IPS-18a (cell line): ENCODE data around the gene CIRBP.
"Not testable (repeated sequence)": the region's sequence is repeated elsewhere in the genome, so short reads cannot be mapped to it uniquely, and the experiment has no call there.

Experiments used
- H3K27ac ChIP-seq: one replicate; pipeline ENCODE4 v1.5.1; 2013; ENCODE audit warnings: low read length
- H3K27me3 ChIP-seq: one replicate; pipeline ENCODE4 v1.6.1; 2013; ENCODE audit warnings: mild to moderate bottlenecking, low read length; ENCODE audit not compliant: control insufficient read depth, insufficient read depth
- H3K36me3 ChIP-seq: one replicate; pipeline ENCODE4 v1.6.1; 2013; ENCODE audit warnings: low read depth, low read length; ENCODE audit not compliant: control insufficient read depth
- H3K4me1 ChIP-seq: one replicate; pipeline ENCODE4 v1.6.1; 2013; ENCODE audit warnings: low read depth, low read length; ENCODE audit not compliant: control insufficient read depth
- H3K4me3 ChIP-seq: one replicate; pipeline ENCODE4 v1.5.1; 2013; ENCODE audit warnings: low read length
- H3K9ac ChIP-seq: one replicate; pipeline ENCODE4 v1.6.1; 2013; ENCODE audit warnings: mild to moderate bottlenecking, low read length, moderate library complexity
- H3K9me3 ChIP-seq: one replicate; pipeline ENCODE4 v1.6.1; 2013; ENCODE audit warnings: low read depth, low read length; ENCODE audit not compliant: control insufficient read depth

Gene CIRBP

DNA sequence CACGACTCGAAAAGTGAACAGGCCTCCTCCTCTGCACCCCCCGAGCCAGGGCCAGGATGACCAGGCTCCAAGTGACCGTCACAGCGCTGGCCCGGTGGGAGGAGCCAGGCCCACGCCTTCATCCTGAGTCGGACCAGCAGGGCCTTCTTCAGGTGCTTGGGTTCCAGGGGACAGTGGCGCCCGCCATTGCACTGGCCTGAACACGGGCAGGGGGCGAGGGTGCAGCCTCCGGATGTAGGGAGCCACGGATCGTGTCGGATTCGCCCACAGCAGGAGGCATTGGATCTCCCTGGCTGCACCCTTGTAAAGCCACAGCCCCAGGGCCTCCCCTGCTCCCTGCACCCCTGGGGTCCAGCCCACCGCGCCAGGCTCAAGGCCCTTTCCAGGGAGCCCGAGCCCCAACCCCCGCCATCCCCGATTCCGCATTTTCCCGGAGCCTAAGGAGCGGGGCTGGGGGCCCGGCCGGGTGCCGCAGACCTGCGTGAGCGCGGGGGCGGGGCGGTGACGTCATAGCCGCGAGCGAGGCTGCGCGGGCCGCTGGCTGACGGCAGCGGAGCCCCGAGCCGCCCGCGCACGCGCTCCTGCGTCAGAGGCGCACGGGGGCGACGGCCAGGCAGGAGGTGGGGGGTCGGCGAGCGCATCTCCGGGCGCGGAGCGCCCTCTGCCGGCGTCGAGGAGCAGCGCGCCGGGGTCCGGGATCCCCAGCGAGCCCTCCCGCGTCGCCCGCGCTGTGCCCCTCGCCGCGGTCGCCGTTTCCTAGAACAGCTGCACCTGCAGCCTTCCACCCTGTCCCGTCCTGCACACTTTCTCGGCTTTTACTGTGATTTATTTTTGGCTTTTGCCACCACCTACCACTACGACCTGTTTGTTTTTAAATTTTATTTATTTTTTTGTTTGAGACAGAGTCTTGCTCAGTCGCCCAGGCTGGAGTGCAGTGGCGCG lies 29.1 kb upstream of the CIRBP start:
- H3K9ac ChIP-seq, result no peak overlapping the region
- H3K4me1 ChIP-seq, result peaks cover 10% of the 10 kb centered on the region
- H3K27ac ChIP-seq, result no peak overlapping the region

DNA sequence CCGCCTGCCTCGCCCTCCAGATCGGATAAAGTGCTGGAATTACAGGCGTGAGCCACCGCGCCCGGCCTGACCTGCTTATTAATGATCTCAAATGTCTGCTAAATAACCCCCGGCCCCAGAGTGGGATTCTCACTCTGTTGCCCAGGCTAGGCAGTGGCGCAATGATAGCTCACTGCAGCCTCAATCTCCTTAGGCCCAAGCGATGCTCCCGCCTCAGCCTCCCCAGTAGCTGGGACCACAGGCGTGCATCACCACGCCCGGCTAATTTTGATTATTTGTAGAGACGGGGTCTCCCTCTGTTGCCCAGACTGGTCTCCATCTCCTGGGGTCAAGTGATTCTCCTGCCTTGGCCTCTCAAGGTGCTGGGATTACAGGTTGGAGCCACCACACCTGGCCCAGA lies 28.2 kb upstream of the CIRBP start:
- Histone ChIP-seq H3K27me3 (peaks cover 5% of the 10 kb centered on the region), H3K36me3 (no peaks in the 10 kb centered on the region), H3K4me1 (peaks cover 10% of the 10 kb centered on the region), H3K9ac (no peak overlapping the region), H3K27ac (no peak overlapping the region), H3K4me3 (peak overlapping the region; percentile 68), H3K9me3 (no peaks in the 10 kb centered on the region)

More for the DNA sequence above, 29.1 kb upstream of the CIRBP start:
- peak overlapping the region; percentile 36 for H3K4me3 ChIP-seq
- H3K9me3 ChIP-seq, result no peaks in the 10 kb centered on the region
- H3K27me3 ChIP-seq, result peaks cover 5% of the 10 kb centered on the region
- no peaks in the 10 kb centered on the region for H3K36me3 ChIP-seq

DNA sequence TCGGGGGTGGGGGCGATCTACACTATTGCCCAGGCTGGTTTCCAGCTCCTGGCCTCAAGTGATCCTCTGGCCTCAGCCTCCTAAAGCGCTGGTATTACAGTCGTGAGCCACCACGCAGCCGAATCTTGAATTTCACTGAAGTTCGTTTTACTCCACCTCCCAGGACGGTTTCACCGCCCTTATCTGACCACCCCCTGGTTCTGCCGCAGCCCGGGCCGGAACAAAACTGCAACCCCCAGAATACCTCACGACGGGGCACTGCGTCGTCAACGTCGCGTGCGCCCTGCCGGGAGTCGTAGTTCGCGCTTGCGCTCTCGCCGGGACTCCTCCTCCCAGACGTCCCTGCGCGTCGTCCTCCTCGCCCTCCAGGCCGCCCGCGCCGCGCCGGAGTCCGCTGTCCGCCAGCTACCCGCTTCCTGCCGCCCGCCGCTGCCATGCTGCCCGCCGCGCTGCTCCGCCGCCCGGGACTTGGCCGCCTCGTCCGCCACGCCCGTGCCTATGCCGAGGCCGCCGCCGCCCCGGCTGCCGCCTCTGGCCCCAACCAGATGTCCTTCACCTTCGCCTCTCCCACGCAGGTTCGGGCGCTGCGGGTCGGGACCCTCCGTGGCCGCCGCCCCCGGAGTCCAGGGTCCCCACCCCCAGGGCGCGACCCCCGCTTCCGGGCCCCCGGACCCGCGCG lies 27.6 kb upstream of the CIRBP start, which contains the start of gene ATP5F1D:
ATP5F1D (plus strand) TSS at position 335 of the 679 bp plus-strand sequence; CDS start at position 435, 100 bp downstream.
- no peaks in the 10 kb centered on the region for H3K9me3 ChIP-seq
- H3K27me3 ChIP-seq, result peaks cover 5% of the 10 kb centered on the region
- H3K4me1 ChIP-seq, result peaks cover 10% of the 10 kb centered on the region
- peak within 1 kb of the TSS; percentile 68 for H3K4me3 ChIP-seq
- H3K36me3 ChIP-seq, result no peaks in the 10 kb centered on the region
- peak within 1 kb of the TSS; percentile 54 for H3K9ac ChIP-seq
- H3K27ac ChIP-seq, result no peak within 1 kb of the TSS

DNA sequence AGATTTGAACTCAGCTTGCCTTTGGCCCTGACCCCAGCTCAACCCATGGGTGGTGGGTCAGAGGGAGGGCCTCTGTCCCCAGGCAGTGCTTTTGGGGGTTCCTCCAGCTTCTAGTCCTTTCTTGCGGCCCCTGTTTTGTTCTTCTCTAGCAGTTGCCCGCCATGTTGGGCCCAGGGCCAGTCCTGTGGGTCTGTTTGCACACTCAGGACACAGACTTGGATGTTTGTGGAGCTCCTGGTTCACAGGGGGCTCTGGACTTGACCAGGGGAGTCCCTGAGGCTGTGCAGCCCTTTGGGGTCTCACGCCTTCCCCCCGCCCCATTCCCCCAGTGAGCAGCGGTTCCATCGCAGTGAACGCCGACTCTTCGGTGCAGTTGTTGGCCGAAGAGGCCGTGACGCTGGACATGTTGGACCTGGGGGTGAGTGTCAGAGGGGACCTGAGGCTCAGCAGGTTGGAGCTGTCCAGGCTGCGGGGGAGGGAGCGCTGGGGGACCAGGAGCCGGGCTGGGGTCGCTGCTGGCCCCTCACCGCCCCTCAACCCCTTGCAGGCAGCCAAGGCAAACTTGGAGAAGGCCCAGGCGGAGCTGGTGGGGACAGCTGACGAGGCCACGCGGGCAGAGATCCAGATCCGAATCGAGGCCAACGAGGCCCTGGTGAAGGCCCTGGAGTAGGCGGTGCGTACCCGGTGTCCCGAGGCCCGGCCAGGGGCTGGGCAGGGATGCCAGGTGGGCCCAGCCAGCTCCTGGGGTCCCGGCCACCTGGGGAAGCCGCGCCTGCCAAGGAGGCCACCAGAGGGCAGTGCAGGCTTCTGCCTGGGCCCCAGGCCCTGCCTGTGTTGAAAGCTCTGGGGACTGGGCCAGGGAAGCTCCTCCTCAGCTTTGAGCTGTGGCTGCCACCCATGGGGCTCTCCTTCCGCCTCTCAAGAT lies 25.1 kb upstream of the CIRBP start:
- peaks cover 5% of the 10 kb centered on the region for H3K27me3 ChIP-seq
- no peaks in the 10 kb centered on the region for H3K36me3 ChIP-seq
- H3K4me3 ChIP-seq, result no peak overlapping the region
- no peak overlapping the region for H3K27ac ChIP-seq
- H3K4me1 ChIP-seq, result peaks cover 6% of the 10 kb centered on the region
- H3K9me3 ChIP-seq, result no peaks in the 10 kb centered on the region
- no peak overlapping the region for H3K9ac ChIP-seq

- no peak overlapping the region for H3K9ac ChIP-seq
- H3K27me3 ChIP-seq, result peaks cover 5% of the 10 kb centered on the region
- H3K4me3 ChIP-seq, result no peak overlapping the region
- no peaks in the 10 kb centered on the region for H3K9me3 ChIP-seq
- no peak overlapping the region for H3K27ac ChIP-seq
- peaks cover 6% of the 10 kb centered on the region for H3K4me1 ChIP-seq
- no peaks in the 10 kb centered on the region for H3K36me3 ChIP-seq
Measured at GRCh38 chr19:1244693-1245451, 24.3 kb upstream of the CIRBP start.

- Histone ChIP-seq H3K27ac (no peak overlapping the region), H3K36me3 (no peaks in the 10 kb centered on the region), H3K9ac (no peak overlapping the region), H3K27me3 (peaks cover 5% of the 10 kb centered on the region), H3K4me3 (no peak overlapping the region), H3K4me1 (peaks cover 6% of the 10 kb centered on the region), H3K9me3 (no peaks in the 10 kb centered on the region)
Measured at GRCh38 chr19:1245494-1246264, 23.5 kb upstream of the CIRBP start.

DNA sequence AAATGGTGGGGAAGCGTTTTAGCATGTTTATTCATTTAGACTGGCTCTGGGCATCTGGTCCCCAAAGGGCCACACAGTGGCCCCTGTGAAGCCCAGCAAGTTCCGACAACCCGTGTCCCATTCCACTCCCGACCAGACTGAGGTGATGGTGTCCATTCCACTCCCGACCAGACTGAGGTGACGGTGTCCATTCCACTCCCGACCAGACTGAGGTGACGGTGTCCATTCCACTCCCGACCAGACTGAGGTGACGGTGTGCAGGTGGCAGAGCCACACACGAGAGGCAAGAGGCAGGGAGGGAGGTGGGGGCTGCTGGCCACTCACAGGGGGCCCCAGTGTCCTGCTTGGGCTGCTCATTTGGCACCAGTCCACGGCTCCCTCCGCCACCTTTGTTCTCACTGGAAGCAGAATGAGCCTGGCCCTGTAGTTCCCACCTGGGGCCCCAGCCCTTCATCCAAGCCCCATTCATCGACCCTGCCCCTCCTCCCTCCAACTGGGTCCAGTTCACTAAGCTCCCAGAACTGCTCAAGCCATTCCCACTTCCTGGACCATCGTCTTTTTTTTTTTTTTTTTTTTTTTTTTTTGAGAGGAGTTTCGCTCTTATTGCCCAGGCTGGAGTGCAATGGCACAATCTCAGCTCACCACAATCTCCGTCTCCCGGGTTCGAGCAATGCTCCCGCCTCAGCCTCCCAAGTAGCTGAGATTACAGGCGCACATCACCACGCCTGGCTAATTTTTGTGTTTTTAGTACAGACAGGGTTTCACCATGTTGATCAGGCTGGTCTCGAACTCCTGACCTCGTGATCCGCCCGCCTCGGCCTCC lies 22.7 kb upstream of the CIRBP start:
- H3K4me1 ChIP-seq, H3K36me3 ChIP-seq, H3K27me3 ChIP-seq, H3K9me3 ChIP-seq, H3K27ac ChIP-seq, H3K9ac ChIP-seq, H3K4me3 ChIP-seq: not testable (repeated sequence)

- peaks cover 7% of the 10 kb centered on the region for H3K36me3 ChIP-seq
- peak overlapping the region; percentile 83 for H3K9ac ChIP-seq
- H3K4me1 ChIP-seq, result peaks cover 3% of the 10 kb centered on the region
- H3K27me3 ChIP-seq, result no peaks in the 10 kb centered on the region
- H3K4me3 ChIP-seq, result peak overlapping the region; percentile 62
- no peak overlapping the region for H3K27ac ChIP-seq
- H3K9me3 ChIP-seq, result no peaks in the 10 kb centered on the region
Measured at GRCh38 chr19:1247748-1248138, 21.4 kb upstream of the CIRBP start.

DNA sequence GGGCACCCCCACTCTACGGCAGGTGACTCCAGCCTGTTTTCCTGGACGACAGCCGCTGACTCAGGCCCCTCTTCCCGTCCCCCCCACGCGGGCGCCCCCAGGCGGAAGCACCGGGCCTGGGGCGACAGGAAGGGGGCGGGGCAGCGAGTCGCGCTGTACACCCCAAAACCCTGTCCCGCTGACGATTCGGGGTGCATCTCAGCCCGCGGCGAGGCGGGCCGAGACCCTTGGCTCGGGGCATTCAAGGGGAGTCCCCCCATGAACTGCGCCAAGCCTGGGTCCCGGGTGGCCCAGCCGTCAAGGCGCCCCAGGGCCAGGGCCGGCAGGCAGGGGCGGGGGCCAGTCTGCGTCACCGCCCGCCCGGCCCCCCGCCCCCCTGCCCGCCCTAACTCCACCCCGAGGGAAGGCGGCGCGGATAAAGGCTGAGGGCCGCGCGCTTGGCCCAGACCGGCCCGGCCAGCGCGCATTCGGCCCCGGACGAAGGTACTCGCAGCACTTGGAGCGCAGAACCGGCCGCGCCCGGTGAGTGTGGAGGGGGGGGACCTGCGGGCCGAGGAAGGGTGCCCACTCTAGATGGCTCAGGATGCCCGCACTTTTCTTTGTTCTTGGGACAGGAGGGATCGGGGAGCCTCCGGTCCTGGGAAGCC lies 20.9 kb upstream of the CIRBP start, which contains the start of gene MIDN:
MIDN (plus strand) TSS at position 445 of the 647 bp plus-strand sequence. CDS start 1,714 bp downstream, outside the sequence.
- peak within 1 kb of the TSS; percentile 47 for H3K27ac ChIP-seq
- peak within 1 kb of the TSS; percentile 62 for H3K4me3 ChIP-seq
- peak within 1 kb of the TSS; percentile 83 for H3K9ac ChIP-seq
- no peaks in the 10 kb centered on the region for H3K9me3 ChIP-seq
- H3K27me3 ChIP-seq, result no peaks in the 10 kb centered on the region
- peaks cover 3% of the 10 kb centered on the region for H3K4me1 ChIP-seq
- H3K36me3 ChIP-seq, result peaks cover 7% of the 10 kb centered on the region
